CD14-positive monocyte (primary cell): ENCODE measurements around the gene CDHR5. TPM values are rescaled to one million over a fixed set of nuclear protein-coding genes. Genes with fewer than 3 reads are reported as not detected.

Experiments
- DNase-seq, 3 donors: peaks; one replicate each; pipeline ENCODE4 v3.0.0-alpha.2; 2011 to 2022
- H2AFZ ChIP-seq: 2 replicates; pipeline ENCODE4 v1.6.0; 2012; ENCODE audit warnings: mild to moderate bottlenecking, low read depth, low read length, inconsistent platforms; ENCODE audit not compliant: insufficient read depth, poor library complexity, severe bottlenecking
- H3K27ac ChIP-seq, 2 donors: 1 replicate in 1 of 2; 2 replicates in 1 of 2; pipeline ENCODE4 v1.5.1; 2012 to 2013; ENCODE audit warnings: low read length in 2 of 2, control low read depth in 1 of 2, inconsistent platforms in 1 of 2, low read depth in 1 of 2, mild to moderate bottlenecking in 1 of 2
- H3K27me3 ChIP-seq, 2 donors: one replicate each; pipeline versions ENCODE4 v1.6.0 to v1.6.1; 2011 to 2013; ENCODE audit warnings: low read length in 2 of 2; ENCODE audit not compliant: control insufficient read depth in 2 of 2, insufficient read depth in 2 of 2
- H3K36me3 ChIP-seq, 2 donors: replicated peaks in 1 of 2; 1 replicate in 1 of 2; 2 replicates in 1 of 2; pipeline versions ENCODE4 v1.5.1 to v1.6.1; 2012 to 2013; ENCODE audit warnings: low read length in 2 of 2, control low read depth in 1 of 2, inconsistent platforms in 1 of 2, mild to moderate bottlenecking in 1 of 2; ENCODE audit not compliant: insufficient read depth in 2 of 2, control insufficient read depth in 1 of 2
- H3K4me1 ChIP-seq, 2 donors: 1 replicate in 1 of 2; 2 replicates in 1 of 2; pipeline versions ENCODE4 v1.5.1 to v1.6.1; 2012 to 2013; ENCODE audit warnings: low read length in 2 of 2, control low read depth in 1 of 2, inconsistent platforms in 1 of 2, mild to moderate bottlenecking in 1 of 2, moderate library complexity in 1 of 2; ENCODE audit not compliant: insufficient read depth in 2 of 2, control insufficient read depth in 1 of 2
- H3K4me2 ChIP-seq: replicated peaks from 2 replicates; pipeline ENCODE3; 2012; ENCODE audit warnings: low read length, moderate library complexity, mild to moderate bottlenecking; ENCODE audit not compliant: poor library complexity, severe bottlenecking; ENCODE audit errors: extremely low read depth
- H3K4me3 ChIP-seq, 3 experiments: fragments of 200-600 bp in 1 of 3; sonication (generic) in 1 of 3; replicated peaks in 1 of 3; 1 replicate in 2 of 3; 2 replicates in 1 of 3; pipeline ENCODE4 v1.5.1; 2011 to 2013; ENCODE audit warnings: low read length in 3 of 3, mild to moderate bottlenecking in 3 of 3, control low read depth in 2 of 3, low read depth in 2 of 3, inconsistent platforms in 1 of 3, moderate library complexity in 1 of 3
- H3K79me2 ChIP-seq: 2 replicates; pipeline ENCODE4 v1.6.0; 2012; ENCODE audit warnings: mild to moderate bottlenecking, control low read depth, inconsistent platforms, low read length, moderate library complexity; ENCODE audit not compliant: insufficient read depth
- H3K9ac ChIP-seq: 2 replicates; pipeline ENCODE4 v1.6.0; 2017; ENCODE audit warnings: low read length, mild to moderate bottlenecking; ENCODE audit not compliant: insufficient read depth, poor library complexity, severe bottlenecking
- H3K9me3 ChIP-seq, 2 donors: replicated peaks in 1 of 2; 1 replicate in 1 of 2; 2 replicates in 1 of 2; pipeline versions ENCODE4 v1.5.1 to v1.6.1; 2012 to 2013; ENCODE audit warnings: low read length in 2 of 2, control low read depth in 1 of 2; ENCODE audit not compliant: control insufficient read depth in 1 of 2, insufficient read depth in 1 of 2
- H4K20me1 ChIP-seq: 2 replicates; pipeline ENCODE4 v1.6.0; 2012; ENCODE audit warnings: mild to moderate bottlenecking, low read length, control low read depth, moderate library complexity; ENCODE audit not compliant: insufficient read depth
- H3K27ac Mint-ChIP-seq, 7 donors: one replicate each; pipeline ENCODE4 v1.8.0; 2020; ENCODE audit warnings: mild to moderate bottlenecking in 7 of 7, mixed read lengths in 7 of 7, moderate library complexity in 6 of 7, inconsistent platforms in 2 of 7
- H3K27me3 Mint-ChIP-seq, 3 donors: one replicate each; pipeline ENCODE4 v1.8.0; 2021 to 2022; ENCODE audit warnings: low read depth in 3 of 3, mild to moderate bottlenecking in 3 of 3, mixed read lengths in 3 of 3, moderate library complexity in 3 of 3, inconsistent platforms in 1 of 3
- H3K36me3 Mint-ChIP-seq, 2 donors: one replicate each; pipeline ENCODE4 v1.8.0; 2020; ENCODE audit warnings: mixed read lengths in 2 of 2, inconsistent platforms in 1 of 2, mild to moderate bottlenecking in 1 of 2
- H3K4me1 Mint-ChIP-seq: one replicate; pipeline ENCODE4 v1.8.0; 2020; ENCODE audit warnings: mild to moderate bottlenecking, mixed read lengths
- H3K4me3 Mint-ChIP-seq, 2 donors: one replicate each; pipeline ENCODE4 v1.8.0; 2020; ENCODE audit warnings: mild to moderate bottlenecking in 2 of 2, mixed read lengths in 2 of 2, moderate library complexity in 1 of 2
- H3K9me3 Mint-ChIP-seq, 7 donors: one replicate each; pipeline ENCODE4 v1.8.0; 2020 to 2022; ENCODE audit warnings: mixed read lengths in 7 of 7, mild to moderate bottlenecking in 6 of 7, moderate library complexity in 6 of 7, inconsistent platforms in 2 of 7
- CTCF ChIP-seq: fragments of 200-600 bp; IDR thresholded peaks from one replicate; pipeline ENCODE4 v1.8.0; 2022; ENCODE audit warnings: antibody characterized with exemption, mild to moderate bottlenecking
- WGBS: methylation state at CpG from one replicate; pipeline ENCODE4 v1.1.5; 2013; ENCODE audit warnings: missing lambda C conversion rate; ENCODE audit not compliant: insufficient coverage; 5-methylcytosine and 5-hydroxymethylcytosine counted together
- intact Hi-C, 2 donors: fragments of 100-400 bp; cut with micrococcal nuclease; formaldehyde crosslinking; loops; one replicate each; pipeline versions ENCODE4 v1.15.0 to v1.15.1; 2023
- polyA plus RNA-seq, 3 donors: library from polyadenylated mRNA; depleted of rRNA in 1 of 3; unstranded in 2 of 3; stranded (reverse) in 1 of 3; fragments of 300-500 nt in 2 of 3; fragments of >200 nt in 1 of 3; fragmentation: Illumina TruSeq in 2 of 3; gene quantifications; 1 replicate in 2 of 3; 2 replicates in 1 of 3; pipeline ENCODE4 v1.2.3, GENCODE V29; 2012 to 2021

Gene CDHR5
- polyA plus RNA-seq, 3 donors, result 0.18 to 0.43 (median 0.18) TPM

- no peak overlapping the region for H3K4me3 Mint-ChIP-seq
- peaks cover 0 to 2% (median 0%) of the 10 kb centered on the region in 3 donors for H3K27me3 Mint-ChIP-seq
- 100% methylated on average over 15 of the region's 21 CpGs for WGBS
- H3K9me3 ChIP-seq, result no peaks in the 10 kb centered on the region
- H3K27ac Mint-ChIP-seq, result peak overlapping the region in 1 of 7 donors; percentile 23
- no peak overlapping the region for H3K4me2 ChIP-seq
- no peak for TF ChIP-seq CTCF
- H3K36me3 ChIP-seq, result peaks cover 82 to 97% of the 10 kb centered on the region in 2 donors
- no peaks in the 10 kb centered on the region for H3K27me3 ChIP-seq
- no peak overlapping the region for H3K4me3 ChIP-seq
- no peak overlapping the region for H3K27ac ChIP-seq
- no peaks in the 10 kb centered on the region for H3K9me3 Mint-ChIP-seq
- H3K36me3 Mint-ChIP-seq, result peaks cover 80 to 97% of the 10 kb centered on the region in 2 donors
- H3K9ac ChIP-seq, result no peak overlapping the region
- peaks cover 68% of the 10 kb centered on the region for H4K20me1 ChIP-seq
- H3K79me2 ChIP-seq, result peaks cover 22% of the 10 kb centered on the region
- intact Hi-C loops, result no loop called here
- H3K4me1 ChIP-seq, result peaks cover 3 to 4% of the 10 kb centered on the region in 2 donors
- no peak for DNase-seq
- H2AFZ ChIP-seq, result no peak overlapping the region
- H3K4me1 Mint-ChIP-seq, result peaks cover 6% of the 10 kb centered on the region
Measured at GRCh38 chr11:593347-593746, 31.4 kb downstream of the CDHR5 start.

- intact Hi-C loops, result no loop called here
- H3K27ac ChIP-seq, result no peak overlapping the region
- WGBS, result 97% methylated on average over 6 of the region's 10 CpGs
- Mint-ChIP-seq H3K9me3 (no peaks in the 10 kb centered on the region), H3K27ac (no peak overlapping the region), H3K4me3 (no peak overlapping the region), H3K27me3 (peaks cover 0 to 2% (median 0%) of the 10 kb centered on the region in 3 donors), H3K36me3 (peaks cover 80 to 96% of the 10 kb centered on the region in 2 donors), H3K4me1 (peaks cover 10% of the 10 kb centered on the region)
- H3K36me3 ChIP-seq, result peaks cover 78 to 93% of the 10 kb centered on the region in 2 donors
- no peak overlapping the region for H2AFZ ChIP-seq
- no peaks in the 10 kb centered on the region for H3K27me3 ChIP-seq
- no peaks in the 10 kb centered on the region for H3K9me3 ChIP-seq
- peaks cover 22% of the 10 kb centered on the region for H3K79me2 ChIP-seq
- no peak for DNase-seq
- no peak overlapping the region for H3K4me2 ChIP-seq
- no peak overlapping the region for H3K4me3 ChIP-seq
- no peak overlapping the region for H3K9ac ChIP-seq
- peaks cover 8% of the 10 kb centered on the region in 2 donors for H3K4me1 ChIP-seq
- no peak for TF ChIP-seq CTCF
- peaks cover 65% of the 10 kb centered on the region for H4K20me1 ChIP-seq
Measured at GRCh38 chr11:592918-593317, 31.8 kb downstream of the CDHR5 start.
